Sigmoid colon (tissue), 4 donors: Measurements from ENCODE around the gene FXYD3.

Source experiments
- EP300 ChIP-seq, 4 donors: sonication (generic); formaldehyde crosslinking; IDR thresholded peaks; one replicate each; pipeline ENCODE4 v1.6.1; 2017; ENCODE audit warnings: antibody characterized with exemption in 4 of 4
- POLR2A ChIP-seq, 2 donors: fragments of 450-650 bp; IDR thresholded peaks; one replicate each; pipeline ENCODE4 v1.6.1; 2016; ENCODE audit warnings: antibody characterized with exemption in 2 of 2, mild to moderate bottlenecking in 2 of 2, moderate library complexity in 2 of 2
- POLR2AphosphoS5 ChIP-seq, 4 donors: sonication (generic); formaldehyde crosslinking; IDR thresholded peaks; one replicate each; pipeline ENCODE4 v1.6.1; 2017; ENCODE audit warnings: antibody characterized with exemption in 4 of 4

GRCh38 chr19:35143818-35144217 lies 28.2 kb downstream of the FXYD3 start:
- TF ChIP-seq EP300 (IDR thresholded peaks at IDR 0.05) = no peak
- TF ChIP-seq POLR2A (IDR thresholded peaks at IDR 0.05) = no peak
- no peak for TF ChIP-seq POLR2AphosphoS5 (IDR thresholded peaks at IDR 0.05)
